ENCODE results near the gene CAPN10. TPM values are rescaled to one million over a fixed set of nuclear protein-coding genes. Genes with fewer than 3 reads are reported as not detected.
A peak's percentile ranks its signal among the peaks of the same experiment; 100 is the strongest.

CAPN10 gene
- polyA plus RNA-seq, 1 donor from 2014 or later = 18.2 TPM

GRCh38 chr2:240623531-240624010 lies 37.0 kb downstream of the CAPN10 start:
- H3K27ac Mint-ChIP-seq = no peak overlapping the region
- H3K36me3 Mint-ChIP-seq = peaks cover 1% of the 10 kb centered on the region
- H3K9me3 Mint-ChIP-seq = no peaks in the 10 kb centered on the region
- peaks cover 9 to 25% (median 20%) of the 10 kb centered on the region in 3 donors for H3K4me1 Mint-ChIP-seq
- no peak overlapping the region for H3K4me3 Mint-ChIP-seq
- H3K27me3 Mint-ChIP-seq = peaks cover 17% of the 10 kb centered on the region

- Mint-ChIP-seq H3K4me3 (peak overlapping the region in 2 of 4 donors; percentile 60 to 68), H3K27ac (peak overlapping the region in 1 of 3 donors; percentile 67), H3K4me1 (peaks cover 9 to 25% (median 20%) of the 10 kb centered on the region in 3 donors), H3K9me3 (no peaks in the 10 kb centered on the region), H3K36me3 (peaks cover 1% of the 10 kb centered on the region), H3K27me3 (peaks cover 17% of the 10 kb centered on the region)
These were observed 37.7 kb downstream of the CAPN10 start for GRCh38 chr2:240624011-240624949.

GRCh38 chr2:240624950-240625621 lies 38.6 kb downstream of the CAPN10 start, which contains the start of gene GPR35:
GPR35 (plus strand) TSS chr2:240625480; CDS start chr2:240629953, 4,473 bp downstream.
- H3K9me3 Mint-ChIP-seq = no peaks in the 10 kb centered on the region
- peak within 1 kb of the TSS in 2 of 4 donors; percentile 72 to 85 for H3K4me3 Mint-ChIP-seq
- peaks cover 1% of the 10 kb centered on the region for H3K36me3 Mint-ChIP-seq
- peaks cover 9 to 22% (median 20%) of the 10 kb centered on the region in 3 donors for H3K4me1 Mint-ChIP-seq
- peaks cover 14% of the 10 kb centered on the region for H3K27me3 Mint-ChIP-seq
- H3K27ac Mint-ChIP-seq = peak within 1 kb of the TSS in 2 of 3 donors; percentile 27 to 67

- no peak overlapping the region for H3K27ac Mint-ChIP-seq
- peaks cover 10% of the 10 kb centered on the region for H3K27me3 Mint-ChIP-seq
These were observed 40.2 kb downstream of the CAPN10 start for GRCh38 chr2:240626531-240627300.

GRCh38 chr2:240627736-240628506 lies 41.4 kb downstream of the CAPN10 start:
- H3K27me3 Mint-ChIP-seq = peaks cover 2% of the 10 kb centered on the region
- no peak overlapping the region for H3K27ac Mint-ChIP-seq
- no peak overlapping the region for H3K4me3 Mint-ChIP-seq
- H3K4me1 Mint-ChIP-seq = peaks cover 0 to 9% (median 7%) of the 10 kb centered on the region in 3 donors
- H3K9me3 Mint-ChIP-seq = peaks cover 0 to under 1% (median 0%) of the 10 kb centered on the region in 3 donors
- H3K36me3 Mint-ChIP-seq = peaks cover 2% of the 10 kb centered on the region

More at GRCh38 chr2:240626531-240627300, 40.2 kb downstream of the CAPN10 start:
- Mint-ChIP-seq H3K4me3 (peak overlapping the region in 1 of 4 donors; percentile 49), H3K4me1 (peaks cover 5 to 13% (median 11%) of the 10 kb centered on the region in 3 donors), H3K36me3 (peaks cover 1% of the 10 kb centered on the region), H3K9me3 (no peaks in the 10 kb centered on the region)

- peaks cover 4% of the 10 kb centered on the region for H3K36me3 Mint-ChIP-seq
- H3K27me3 Mint-ChIP-seq = peaks cover 2% of the 10 kb centered on the region
- H3K9me3 Mint-ChIP-seq = peaks cover 0 to 6% (median 5%) of the 10 kb centered on the region in 3 donors
- peaks cover 0 to 9% (median 7%) of the 10 kb centered on the region in 3 donors for H3K4me1 Mint-ChIP-seq
- H3K27ac Mint-ChIP-seq = no peak overlapping the region
- no peak overlapping the region for H3K4me3 Mint-ChIP-seq
These were observed 41.9 kb downstream of the CAPN10 start for GRCh38 chr2:240628507-240628807.

- H3K27ac Mint-ChIP-seq = no peak overlapping the region
- no peak overlapping the region for H3K4me3 Mint-ChIP-seq
- H3K9me3 Mint-ChIP-seq = peaks cover 0 to 9% (median 8%) of the 10 kb centered on the region in 3 donors
- H3K36me3 Mint-ChIP-seq = peaks cover 5% of the 10 kb centered on the region
- H3K4me1 Mint-ChIP-seq = peaks cover 0 to 9% (median 7%) of the 10 kb centered on the region in 3 donors
- H3K27me3 Mint-ChIP-seq = peaks cover 2% of the 10 kb centered on the region
These were observed 42.5 kb downstream of the CAPN10 start for GRCh38 chr2:240628808-240629618.

- Mint-ChIP-seq H3K4me1 (peaks cover 0 to 9% (median 7%) of the 10 kb centered on the region in 3 donors), H3K27me3 (peaks cover 4% of the 10 kb centered on the region), H3K27ac (no peak overlapping the region), H3K4me3 (no peak overlapping the region), H3K9me3 (peaks cover 0 to 15% (median 13%) of the 10 kb centered on the region in 3 donors), H3K36me3 (peaks cover 7% of the 10 kb centered on the region)
These were observed 43.1 kb downstream of the CAPN10 start for GRCh38 chr2:240629619-240629967.

- Mint-ChIP-seq H3K36me3 (peaks cover 7% of the 10 kb centered on the region), H3K27me3 (peaks cover 2% of the 10 kb centered on the region), H3K27ac (no peak overlapping the region), H3K4me3 (no peak overlapping the region), H3K4me1 (peaks cover 0 to 3% (median 3%) of the 10 kb centered on the region in 3 donors), H3K9me3 (peaks cover 0 to 18% (median 17%) of the 10 kb centered on the region in 3 donors)
These were observed 43.6 kb downstream of the CAPN10 start for GRCh38 chr2:240629968-240630770.

- H3K4me1 Mint-ChIP-seq = peaks cover 0 to 2% (median 1%) of the 10 kb centered on the region in 3 donors
- H3K27me3 Mint-ChIP-seq = peaks cover 2% of the 10 kb centered on the region
- H3K27ac Mint-ChIP-seq = no peak overlapping the region
- H3K9me3 Mint-ChIP-seq = peaks cover 0 to 18% (median 17%) of the 10 kb centered on the region in 3 donors
- H3K4me3 Mint-ChIP-seq = no peak overlapping the region
- H3K36me3 Mint-ChIP-seq = peaks cover 7% of the 10 kb centered on the region
These were observed 44.4 kb downstream of the CAPN10 start for GRCh38 chr2:240630771-240631547.

- H3K4me1 Mint-ChIP-seq = peaks cover 0 to 2% (median 1%) of the 10 kb centered on the region in 3 donors
- H3K9me3 Mint-ChIP-seq = peaks cover 0 to 18% (median 17%) of the 10 kb centered on the region in 3 donors
- peaks cover 2% of the 10 kb centered on the region for H3K27me3 Mint-ChIP-seq
- no peak overlapping the region for H3K27ac Mint-ChIP-seq
- peaks cover 7% of the 10 kb centered on the region for H3K36me3 Mint-ChIP-seq
- no peak overlapping the region for H3K4me3 Mint-ChIP-seq
These were observed 45.2 kb downstream of the CAPN10 start for GRCh38 chr2:240631548-240632305.

All from IgD-negative memory B cell (primary cell).